Iris pigment epithelial cell (primary cell): ENCODE results near the gene SOX6.
A peak's percentile ranks its signal among the peaks of the same experiment; 100 is the strongest.
"Not testable (repeated sequence)": the region's sequence is repeated elsewhere in the genome, so short reads cannot be mapped to it uniquely, and the experiment has no call there.

Experiments
- DNase-seq: peaks from one replicate; pipeline ENCODE4 v3.0.0-alpha.2; 2011; ENCODE audit warnings: low read depth

Gene SOX6

GRCh38 chr11:16356057-16356760 is at the start of gene SOX6:
SOX6 (minus strand) TSS chr11:16356546; CDS start chr11:16341248, 15,298 bp downstream.
- DNase-seq: no peak

- no peak for DNase-seq
Measured at GRCh38 chr11:16404781-16405285, 48.5 kb upstream of the SOX6 start.

GRCh38 chr11:16403851-16404250 is 47.5 kb upstream of the SOX6 start:
- DNase-seq: no peak

GRCh38 chr11:16403448-16403803 is 47.1 kb upstream of the SOX6 start:
- DNase-seq: no peak

- DNase-seq: no peak
Measured at GRCh38 chr11:16402654-16403447, 46.5 kb upstream of the SOX6 start.

GRCh38 chr11:16397390-16397789 is 41.0 kb upstream of the SOX6 start:
- DNase-seq: no peak

- DNase-seq: no peak
Measured at GRCh38 chr11:16395601-16396000, 39.3 kb upstream of the SOX6 start.

GRCh38 chr11:16394947-16395346 is 38.6 kb upstream of the SOX6 start:
- DNase-seq: no peak

- DNase-seq: no peak
Measured at GRCh38 chr11:16393340-16393739, 37.0 kb upstream of the SOX6 start.

GRCh38 chr11:16392616-16393015 is 36.3 kb upstream of the SOX6 start:
- no peak for DNase-seq

GRCh38 chr11:16390826-16391225 is 34.5 kb upstream of the SOX6 start:
- not testable (repeated sequence) for DNase-seq

- DNase-seq: no peak
Measured at GRCh38 chr11:16385099-16385498, 28.8 kb upstream of the SOX6 start.

GRCh38 chr11:16382638-16383380 is 26.5 kb upstream of the SOX6 start:
- DNase-seq: peak; percentile 29

- DNase-seq: no peak
Measured at GRCh38 chr11:16382186-16382585, 25.8 kb upstream of the SOX6 start.

GRCh38 chr11:16380941-16381568 is 24.7 kb upstream of the SOX6 start:
- DNase-seq: no peak

- DNase-seq: no peak
Measured at GRCh38 chr11:16378906-16379305, 22.6 kb upstream of the SOX6 start.

- no peak for DNase-seq
Measured at GRCh38 chr11:16377746-16378145, 21.4 kb upstream of the SOX6 start.

- DNase-seq: not testable (repeated sequence)
Measured at GRCh38 chr11:16375664-16376063, 19.3 kb upstream of the SOX6 start.

- DNase-seq: no peak
Measured at GRCh38 chr11:16373768-16374167, 17.4 kb upstream of the SOX6 start.

GRCh38 chr11:16372355-16372754 is 16.0 kb upstream of the SOX6 start:
- no peak for DNase-seq

GRCh38 chr11:16367252-16367651 is 10.9 kb upstream of the SOX6 start:
- DNase-seq: no peak

- no peak for DNase-seq
Measured at GRCh38 chr11:16365581-16366228, 9.4 kb upstream of the SOX6 start.
